IPS-NIHi7 (cell line): ENCODE results near the gene RPL7A.
"Not testable (repeated sequence)": the region's sequence is repeated elsewhere in the genome, so short reads cannot be mapped to it uniquely, and the experiment has no call there.

ENCODE experiments used
- DNase-seq: peaks from one replicate; pipeline ENCODE4 v3.0.0; 2012; ENCODE audit warnings: mixed read lengths; ENCODE audit errors: extremely low spot score

The RPL7A gene

GRCh38 chr9:133327834-133328484 is 20.1 kb upstream of the RPL7A start:
- no peak for DNase-seq

GRCh38 chr9:133329306-133330156 is 18.5 kb upstream of the RPL7A start:
- DNase-seq, result not testable (repeated sequence)

- DNase-seq, result no peak
These were observed 16.8 kb upstream of the RPL7A start for GRCh38 chr9:133331221-133331620.

- no peak for DNase-seq
These were observed 16.2 kb upstream of the RPL7A start for GRCh38 chr9:133331641-133332380.

DNA sequence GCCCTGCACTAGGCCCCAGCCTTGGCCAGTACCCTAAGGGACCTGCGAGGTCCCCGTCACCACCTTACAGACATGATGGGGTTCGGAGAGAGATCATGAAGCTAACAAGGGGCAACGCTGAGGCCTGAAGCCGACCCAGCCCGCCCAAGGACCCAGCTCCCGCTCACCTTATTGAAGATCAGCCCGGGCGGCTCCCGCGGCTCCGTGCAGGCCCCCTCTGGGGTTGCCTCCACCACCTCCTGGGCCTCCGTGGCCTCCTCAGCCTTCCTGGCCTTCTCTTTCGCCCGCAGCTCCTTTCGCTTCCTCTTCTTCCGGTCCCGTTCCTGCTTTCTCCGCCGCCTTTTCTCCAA is 15.7 kb upstream of the RPL7A start:
- DNase-seq, result no peak

DNA sequence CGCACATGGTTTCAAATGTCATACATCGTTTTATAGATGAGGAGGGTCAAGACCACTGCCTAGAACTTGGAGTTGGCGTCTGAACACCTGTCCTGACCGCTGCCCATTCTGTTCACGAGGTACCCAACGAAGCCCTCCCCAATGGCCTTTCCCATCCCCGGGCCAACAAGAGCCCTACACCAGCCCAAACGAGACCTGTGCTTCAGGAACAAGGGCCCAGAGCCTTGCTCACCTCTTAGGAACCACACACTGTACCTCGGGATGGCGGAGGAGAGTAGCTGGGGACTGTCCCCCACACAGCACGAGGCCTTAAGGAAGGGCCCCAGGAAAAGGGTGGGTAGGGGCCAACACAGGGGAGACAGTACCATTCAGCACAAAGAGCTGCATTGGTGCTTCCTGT is 15.0 kb upstream of the RPL7A start:
- no peak for DNase-seq

DNA sequence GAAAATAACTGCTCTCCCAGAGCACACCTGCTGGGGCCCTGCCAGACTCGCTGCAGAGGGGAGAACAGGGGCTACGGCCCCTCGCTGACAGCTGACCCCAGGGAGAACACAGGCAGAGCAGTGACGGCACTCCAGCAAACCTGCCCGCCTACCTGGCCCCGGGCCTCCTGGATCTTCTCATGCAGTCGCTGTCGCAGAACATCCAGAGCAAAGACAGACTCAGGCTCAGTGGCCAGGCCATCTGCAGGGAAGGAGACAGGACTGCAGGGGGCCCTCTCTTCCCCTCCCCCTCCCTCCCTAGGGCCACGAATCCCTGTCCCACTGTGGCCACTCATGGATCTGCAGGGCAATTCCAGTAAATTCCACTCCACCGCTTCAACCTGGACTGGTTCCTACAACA is 14.5 kb upstream of the RPL7A start:
- DNase-seq, result no peak

- DNase-seq, result peak; percentile 29
These were observed 13.9 kb upstream of the RPL7A start for GRCh38 chr9:133334161-133334560.

- not testable (repeated sequence) for DNase-seq
These were observed 13.1 kb upstream of the RPL7A start for GRCh38 chr9:133334888-133335287.

DNA sequence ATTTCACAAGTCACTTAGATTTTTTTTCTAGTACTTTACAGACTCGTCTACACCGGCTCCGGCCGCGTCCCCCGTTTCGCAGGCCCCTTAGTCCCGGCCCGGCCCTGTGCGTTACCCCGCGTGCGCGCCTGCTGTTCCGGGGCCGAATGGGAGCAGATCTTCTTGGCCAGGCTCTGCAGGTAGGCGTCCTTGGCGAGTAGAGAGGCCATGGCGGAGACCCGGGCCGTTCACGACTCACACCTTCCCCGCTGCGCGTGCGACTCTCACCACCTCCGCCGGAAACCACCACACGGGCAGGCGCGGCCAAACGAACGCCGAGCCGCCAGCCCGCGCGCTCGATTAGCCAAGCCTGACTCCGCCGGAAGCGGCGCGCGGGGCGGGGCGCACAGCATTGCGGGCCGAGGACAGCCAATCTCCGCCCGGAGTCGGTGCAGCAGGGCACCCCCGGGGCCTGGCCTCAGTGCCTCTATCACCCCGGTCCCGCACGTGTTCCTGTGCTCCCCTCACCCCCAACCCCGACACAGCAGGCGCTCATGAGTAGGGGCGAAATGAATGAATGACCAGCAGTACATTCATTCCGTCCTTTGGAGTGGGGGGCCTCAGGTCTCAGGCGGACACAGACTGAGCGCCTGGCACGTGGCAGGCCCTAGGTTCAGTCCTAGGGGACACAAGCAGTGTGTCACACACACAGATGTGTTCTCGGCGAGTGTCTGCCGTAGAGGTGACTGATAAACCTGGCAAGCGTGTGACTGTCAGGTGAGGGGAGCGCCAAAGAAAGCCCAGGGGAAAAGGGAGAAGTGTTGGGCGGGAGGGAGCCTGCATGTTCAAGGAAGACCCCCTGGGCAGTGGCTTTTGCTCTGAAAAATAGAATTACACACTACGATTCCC is 11.8 kb upstream of the RPL7A start, which contains the start of gene SURF6:
TSS of gene SURF6 (minus strand) at position 265 of the 888 bp plus-strand sequence. CDS start at position 209, 56 bp downstream.
- peak; percentile 90 for DNase-seq

DNA sequence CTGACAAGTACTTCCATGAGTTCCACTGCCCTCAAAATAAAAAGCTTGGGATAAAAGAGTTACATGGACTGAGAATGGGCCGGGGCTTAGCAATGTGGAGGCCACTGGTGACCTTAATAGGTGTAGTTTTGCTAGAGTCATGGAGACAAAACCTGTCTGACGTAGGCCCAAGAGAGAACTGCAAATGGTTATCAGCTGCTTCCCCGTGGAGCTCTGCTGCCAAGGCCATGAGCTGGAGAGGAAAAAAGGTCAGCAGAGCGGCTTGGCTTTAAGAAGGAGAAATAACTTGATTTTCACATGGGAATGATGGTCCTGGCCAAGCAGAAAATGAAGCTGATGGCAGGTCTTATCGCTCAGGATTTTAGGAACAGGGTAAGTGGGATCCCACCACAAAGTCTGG is 8.4 kb upstream of the RPL7A start:
- no peak for DNase-seq

- DNase-seq, result no peak
These were observed 7.8 kb upstream of the RPL7A start for GRCh38 chr9:133340256-133340655.

DNA sequence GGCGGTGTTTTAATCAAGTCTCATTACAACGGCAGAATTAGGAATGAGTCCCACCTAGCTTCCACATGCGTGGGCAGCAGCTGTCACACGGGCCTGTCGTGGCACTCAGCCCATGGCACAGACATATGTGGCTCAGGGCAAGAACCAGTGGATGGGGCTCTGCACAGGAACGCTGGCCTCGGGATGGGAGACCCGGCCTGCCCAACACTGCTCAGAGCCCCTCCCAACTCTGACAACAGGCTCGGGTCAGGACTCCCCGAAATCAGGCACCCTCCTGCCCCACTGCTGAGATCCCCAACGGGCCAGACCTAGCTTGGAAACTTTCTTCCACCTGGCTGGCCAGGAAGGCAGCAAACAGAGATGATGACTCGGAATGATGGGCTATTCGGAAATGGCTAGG is 7.1 kb upstream of the RPL7A start:
- DNase-seq, result no peak

- DNase-seq, result no peak
These were observed 6.5 kb upstream of the RPL7A start for GRCh38 chr9:133341369-133342068.

DNA sequence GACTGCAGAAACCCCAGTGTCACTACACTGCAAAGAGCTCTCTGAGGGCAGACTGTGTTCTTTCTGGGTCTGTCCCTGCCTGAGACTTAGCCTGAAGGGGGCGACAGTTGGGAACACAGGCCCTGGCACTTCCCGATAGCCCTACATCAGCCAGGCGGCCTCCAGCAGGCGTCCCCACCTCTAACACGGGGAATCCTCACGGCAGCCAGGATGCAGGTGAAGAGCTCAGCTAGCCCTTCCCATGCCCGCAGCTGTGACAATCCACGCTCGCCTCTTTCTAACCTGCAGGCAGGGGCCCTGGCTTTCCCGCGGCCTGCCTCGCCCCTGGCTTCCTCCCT is 6.0 kb upstream of the RPL7A start:
- peak; percentile 68 for DNase-seq

DNA sequence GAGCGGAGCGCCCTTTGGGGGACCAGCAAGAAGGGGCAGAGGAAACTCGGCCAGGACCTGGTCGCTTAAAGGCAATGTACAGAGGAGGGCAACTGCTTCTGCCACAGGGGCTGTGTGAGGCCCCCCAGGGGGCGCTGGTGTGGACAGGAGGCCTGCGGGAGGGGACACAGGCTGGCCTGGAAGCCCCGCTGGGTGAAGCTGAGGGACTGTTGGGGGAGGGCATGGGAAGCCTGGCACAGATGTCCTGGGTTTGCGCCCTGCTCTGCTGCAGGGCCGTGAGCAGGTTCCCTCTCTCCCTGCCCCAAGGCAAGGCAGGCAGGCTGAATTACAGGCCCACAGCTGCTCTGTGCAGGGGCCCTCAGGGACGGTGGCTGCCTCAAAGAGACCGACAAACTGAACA is 5.4 kb upstream of the RPL7A start:
- peak; percentile 21 for DNase-seq

DNA sequence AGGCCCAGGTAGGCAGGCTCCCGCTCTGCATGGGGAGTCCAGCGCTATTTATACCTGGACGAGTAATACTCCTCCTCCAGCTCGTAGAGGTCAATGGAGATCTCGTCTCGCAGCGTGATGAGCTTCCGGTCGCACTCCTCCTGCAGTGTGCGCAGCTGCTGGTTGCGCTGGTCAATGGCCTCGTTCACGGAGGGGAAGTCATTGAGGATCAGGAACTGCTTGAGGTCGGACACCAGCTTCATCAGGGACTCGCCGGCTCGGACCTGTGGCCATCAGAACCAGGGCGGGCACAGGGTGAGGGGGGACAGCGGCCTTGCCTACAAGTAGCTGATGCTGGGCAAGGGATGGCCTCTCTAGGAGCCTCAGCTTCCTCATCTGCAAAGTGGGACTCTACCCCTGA is 3.9 kb upstream of the RPL7A start:
- no peak for DNase-seq

- DNase-seq, result no peak
These were observed 3.0 kb upstream of the RPL7A start for GRCh38 chr9:133344979-133345378.

DNA sequence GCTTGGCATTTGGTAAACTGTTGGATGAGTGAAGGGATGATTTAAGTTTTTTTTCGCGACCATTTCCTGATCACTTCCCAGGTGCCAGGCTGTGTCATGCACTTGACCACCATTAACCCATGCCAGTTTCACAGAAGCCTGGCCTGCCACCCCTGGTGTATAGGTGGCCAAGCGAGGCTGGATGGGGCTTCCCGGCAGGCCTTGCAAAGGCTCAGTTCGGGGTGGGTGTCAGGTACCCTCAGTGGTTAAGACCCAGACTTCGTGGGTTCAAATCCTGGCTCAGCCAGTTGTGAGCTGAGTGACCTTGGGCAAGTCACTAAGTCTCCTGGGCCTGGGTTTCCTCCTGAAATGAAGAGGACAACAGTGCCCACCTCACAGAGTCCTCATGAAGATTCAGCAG is 2.4 kb upstream of the RPL7A start:
- no peak for DNase-seq

DNA sequence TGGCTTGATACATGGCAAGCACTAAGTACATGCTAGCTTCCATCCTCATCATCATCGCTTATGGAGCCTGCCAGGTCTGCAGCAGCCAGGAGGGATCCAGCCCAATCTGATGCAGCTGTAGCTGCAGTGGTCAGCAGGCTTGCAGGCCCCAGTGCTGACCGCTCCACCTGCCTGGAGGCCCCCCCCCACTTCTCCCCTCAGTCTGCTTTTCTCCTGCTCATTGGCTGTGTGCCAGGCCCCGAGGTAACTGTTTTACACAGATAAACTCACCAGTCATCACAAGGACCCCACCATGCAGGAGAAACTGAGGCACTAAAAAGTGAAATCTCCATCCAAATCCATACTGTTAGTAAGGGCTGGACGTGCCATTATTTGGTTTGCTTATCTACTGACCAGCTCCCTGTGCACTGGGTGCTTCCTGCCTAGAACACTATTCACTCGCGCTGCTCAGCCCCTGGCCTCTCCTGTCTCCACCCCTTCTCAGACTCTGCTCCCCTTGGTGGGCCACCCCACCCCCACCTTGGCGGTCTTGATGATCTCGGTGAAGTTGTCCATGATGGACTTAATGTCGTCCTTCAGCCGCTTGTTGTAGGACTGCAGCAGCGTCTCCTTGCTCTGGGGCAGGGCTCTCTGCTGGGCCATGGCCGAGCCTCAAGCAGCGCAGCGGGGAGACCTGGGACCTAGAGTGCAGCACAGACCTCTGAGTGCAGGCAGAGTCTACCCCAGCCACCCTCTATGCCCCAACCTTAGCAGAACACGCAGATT is 1.8 kb upstream of the RPL7A start:
- DNase-seq, result no peak
